CD14-positive monocyte (primary cell): ENCODE measurements around the gene FNDC10. TPM values are rescaled to one million over a fixed set of nuclear protein-coding genes. Genes with fewer than 3 reads are reported as not detected.
A peak's percentile ranks its signal among the peaks of the same experiment; 100 is the strongest.

ENCODE experiments used
- DNase-seq, 3 donors: peaks; one replicate each; pipeline ENCODE4 v3.0.0-alpha.2; 2011 to 2022
- H2AFZ ChIP-seq: 2 replicates; pipeline ENCODE4 v1.6.0; 2012; ENCODE audit warnings: mild to moderate bottlenecking, low read depth, low read length, inconsistent platforms; ENCODE audit not compliant: insufficient read depth, poor library complexity, severe bottlenecking
- H3K27ac ChIP-seq, 2 donors: 1 replicate in 1 of 2; 2 replicates in 1 of 2; pipeline ENCODE4 v1.5.1; 2012 to 2013; ENCODE audit warnings: low read length in 2 of 2, control low read depth in 1 of 2, inconsistent platforms in 1 of 2, low read depth in 1 of 2, mild to moderate bottlenecking in 1 of 2
- H3K27me3 ChIP-seq, 2 donors: one replicate each; pipeline versions ENCODE4 v1.6.0 to v1.6.1; 2011 to 2013; ENCODE audit warnings: low read length in 2 of 2; ENCODE audit not compliant: control insufficient read depth in 2 of 2, insufficient read depth in 2 of 2
- H3K36me3 ChIP-seq, 2 donors: replicated peaks in 1 of 2; 1 replicate in 1 of 2; 2 replicates in 1 of 2; pipeline versions ENCODE4 v1.5.1 to v1.6.1; 2012 to 2013; ENCODE audit warnings: low read length in 2 of 2, control low read depth in 1 of 2, inconsistent platforms in 1 of 2, mild to moderate bottlenecking in 1 of 2; ENCODE audit not compliant: insufficient read depth in 2 of 2, control insufficient read depth in 1 of 2
- H3K4me1 ChIP-seq, 2 donors: 1 replicate in 1 of 2; 2 replicates in 1 of 2; pipeline versions ENCODE4 v1.5.1 to v1.6.1; 2012 to 2013; ENCODE audit warnings: low read length in 2 of 2, control low read depth in 1 of 2, inconsistent platforms in 1 of 2, mild to moderate bottlenecking in 1 of 2, moderate library complexity in 1 of 2; ENCODE audit not compliant: insufficient read depth in 2 of 2, control insufficient read depth in 1 of 2
- H3K4me2 ChIP-seq: replicated peaks from 2 replicates; pipeline ENCODE3; 2012; ENCODE audit warnings: low read length, moderate library complexity, mild to moderate bottlenecking; ENCODE audit not compliant: poor library complexity, severe bottlenecking; ENCODE audit errors: extremely low read depth
- H3K4me3 ChIP-seq, 3 experiments: fragments of 200-600 bp in 1 of 3; sonication (generic) in 1 of 3; replicated peaks in 1 of 3; 1 replicate in 2 of 3; 2 replicates in 1 of 3; pipeline ENCODE4 v1.5.1; 2011 to 2013; ENCODE audit warnings: low read length in 3 of 3, mild to moderate bottlenecking in 3 of 3, control low read depth in 2 of 3, low read depth in 2 of 3, inconsistent platforms in 1 of 3, moderate library complexity in 1 of 3
- H3K79me2 ChIP-seq: 2 replicates; pipeline ENCODE4 v1.6.0; 2012; ENCODE audit warnings: mild to moderate bottlenecking, control low read depth, inconsistent platforms, low read length, moderate library complexity; ENCODE audit not compliant: insufficient read depth
- H3K9ac ChIP-seq: 2 replicates; pipeline ENCODE4 v1.6.0; 2017; ENCODE audit warnings: low read length, mild to moderate bottlenecking; ENCODE audit not compliant: insufficient read depth, poor library complexity, severe bottlenecking
- H3K9me3 ChIP-seq, 2 donors: replicated peaks in 1 of 2; 1 replicate in 1 of 2; 2 replicates in 1 of 2; pipeline versions ENCODE4 v1.5.1 to v1.6.1; 2012 to 2013; ENCODE audit warnings: low read length in 2 of 2, control low read depth in 1 of 2; ENCODE audit not compliant: control insufficient read depth in 1 of 2, insufficient read depth in 1 of 2
- H4K20me1 ChIP-seq: 2 replicates; pipeline ENCODE4 v1.6.0; 2012; ENCODE audit warnings: mild to moderate bottlenecking, low read length, control low read depth, moderate library complexity; ENCODE audit not compliant: insufficient read depth
- H3K27ac Mint-ChIP-seq, 7 donors: one replicate each; pipeline ENCODE4 v1.8.0; 2020; ENCODE audit warnings: mild to moderate bottlenecking in 7 of 7, mixed read lengths in 7 of 7, moderate library complexity in 6 of 7, inconsistent platforms in 2 of 7
- H3K27me3 Mint-ChIP-seq, 3 donors: one replicate each; pipeline ENCODE4 v1.8.0; 2021 to 2022; ENCODE audit warnings: low read depth in 3 of 3, mild to moderate bottlenecking in 3 of 3, mixed read lengths in 3 of 3, moderate library complexity in 3 of 3, inconsistent platforms in 1 of 3
- H3K36me3 Mint-ChIP-seq, 2 donors: one replicate each; pipeline ENCODE4 v1.8.0; 2020; ENCODE audit warnings: mixed read lengths in 2 of 2, inconsistent platforms in 1 of 2, mild to moderate bottlenecking in 1 of 2
- H3K4me1 Mint-ChIP-seq: one replicate; pipeline ENCODE4 v1.8.0; 2020; ENCODE audit warnings: mild to moderate bottlenecking, mixed read lengths
- H3K4me3 Mint-ChIP-seq, 2 donors: one replicate each; pipeline ENCODE4 v1.8.0; 2020; ENCODE audit warnings: mild to moderate bottlenecking in 2 of 2, mixed read lengths in 2 of 2, moderate library complexity in 1 of 2
- H3K9me3 Mint-ChIP-seq, 7 donors: one replicate each; pipeline ENCODE4 v1.8.0; 2020 to 2022; ENCODE audit warnings: mixed read lengths in 7 of 7, mild to moderate bottlenecking in 6 of 7, moderate library complexity in 6 of 7, inconsistent platforms in 2 of 7
- CTCF ChIP-seq: fragments of 200-600 bp; IDR thresholded peaks from one replicate; pipeline ENCODE4 v1.8.0; 2022; ENCODE audit warnings: antibody characterized with exemption, mild to moderate bottlenecking
- WGBS: methylation state at CpG from one replicate; pipeline ENCODE4 v1.1.5; 2013; ENCODE audit warnings: missing lambda C conversion rate; ENCODE audit not compliant: insufficient coverage; 5-methylcytosine and 5-hydroxymethylcytosine counted together
- intact Hi-C, 2 donors: fragments of 100-400 bp; cut with micrococcal nuclease; formaldehyde crosslinking; loops; one replicate each; pipeline versions ENCODE4 v1.15.0 to v1.15.1; 2023
- polyA plus RNA-seq, 3 donors: library from polyadenylated mRNA; depleted of rRNA in 1 of 3; unstranded in 2 of 3; stranded (reverse) in 1 of 3; fragments of 300-500 nt in 2 of 3; fragments of >200 nt in 1 of 3; fragmentation: Illumina TruSeq in 2 of 3; gene quantifications; 1 replicate in 2 of 3; 2 replicates in 1 of 3; pipeline ENCODE4 v1.2.3, GENCODE V29; 2012 to 2021

FNDC10 gene
- polyA plus RNA-seq, 3 donors: 0.46 to 3.4 (median 1.5) TPM

- Mint-ChIP-seq H3K36me3 (no peaks in the 10 kb centered on the region), H3K4me1 (peaks cover 41% of the 10 kb centered on the region), H3K4me3 (no peak overlapping the region), H3K27me3 (peaks cover 10 to 13% (median 11%) of the 10 kb centered on the region in 3 donors), H3K27ac (peak overlapping the region in 2 of 7 donors; percentile 21 to 75), H3K9me3 (peaks cover 0 to 2% (median 0%) of the 10 kb centered on the region in 7 donors)
- Histone ChIP-seq H3K9ac (no peak overlapping the region), H3K36me3 (no peaks in the 10 kb centered on the region), H4K20me1 (no peaks in the 10 kb centered on the region), H3K9me3 (no peaks in the 10 kb centered on the region), H3K79me2 (no peaks in the 10 kb centered on the region), H3K4me1 (peaks cover 42 to 65% of the 10 kb centered on the region in 2 donors), H3K4me2 (no peak overlapping the region), H3K27me3 (peaks cover 0 to 12% of the 10 kb centered on the region in 2 donors), H3K4me3 (no peak overlapping the region), H3K27ac (no peak overlapping the region), H2AFZ (no peak overlapping the region)
- 94% methylated on average over 10 of the region's 13 CpGs for WGBS
- no peak for TF ChIP-seq CTCF
- intact Hi-C loops: no loop called here
- DNase-seq: peak in 1 of 3 donors; percentile 4
These were observed 3.1 kb upstream of the FNDC10 start for GRCh38 chr1:1602968-1603506.

- TF ChIP-seq CTCF: no peak
- peaks cover 43% of the 10 kb centered on the region for H3K4me1 Mint-ChIP-seq
- Histone ChIP-seq H3K27me3 (peaks cover 0 to 12% of the 10 kb centered on the region in 2 donors), H2AFZ (no peak overlapping the region), H4K20me1 (no peaks in the 10 kb centered on the region), H3K79me2 (no peaks in the 10 kb centered on the region), H3K4me3 (peak overlapping the region in 1 of 3 experiments; percentile 10), H3K27ac (no peak overlapping the region), H3K9ac (no peak overlapping the region), H3K4me1 (peaks cover 43 to 68% of the 10 kb centered on the region in 2 donors), H3K9me3 (no peaks in the 10 kb centered on the region), H3K36me3 (no peaks in the 10 kb centered on the region), H3K4me2 (peak overlapping the region; percentile 14)
- WGBS: 45% methylated on average over 15 of the region's 18 CpGs
- no peak for DNase-seq
- H3K36me3 Mint-ChIP-seq: no peaks in the 10 kb centered on the region
- H3K4me3 Mint-ChIP-seq: no peak overlapping the region
- H3K27ac Mint-ChIP-seq: peak overlapping the region in 5 of 7 donors; percentile 21 to 75 (median 63)
- peaks cover 9 to 17% (median 11%) of the 10 kb centered on the region in 3 donors for H3K27me3 Mint-ChIP-seq
- intact Hi-C loops: no loop called here
- peaks cover 0 to 2% (median 0%) of the 10 kb centered on the region in 7 donors for H3K9me3 Mint-ChIP-seq
These were observed 2.5 kb upstream of the FNDC10 start for GRCh38 chr1:1602304-1602967.
